Measurements from ENCODE around the gene RDH5.

RDH5 gene

GRCh38 chr12:55720071-55720564 lies at the start of gene RDH5:
Gene RDH5, plus strand, starts transcription at chr12:55720393. Its CDS starts 792 bp downstream, at chr12:55721185.
- no peak for DNase-seq (ENCODE audit: low read depth)

GRCh38 chr12:55671746-55672145 lies 48.4 kb upstream of the RDH5 start:
- DNase-seq (ENCODE audit: low read depth) = no peak

GRCh38 chr12:55673638-55674037 lies 46.6 kb upstream of the RDH5 start:
- no peak for DNase-seq (ENCODE audit: low read depth)

- DNase-seq (ENCODE audit: low read depth) = no peak
Observed at GRCh38 chr12:55675666-55676065, 44.5 kb upstream of the RDH5 start.

GRCh38 chr12:55676707-55677106 lies 43.5 kb upstream of the RDH5 start:
- DNase-seq (ENCODE audit: low read depth) = no peak

- no peak for DNase-seq (ENCODE audit: low read depth)
Observed at GRCh38 chr12:55679691-55680090, 40.5 kb upstream of the RDH5 start.

GRCh38 chr12:55681142-55682077 lies 38.8 kb upstream of the RDH5 start:
- no peak for DNase-seq (ENCODE audit: low read depth)

GRCh38 chr12:55682087-55682796 lies 38.0 kb upstream of the RDH5 start:
- DNase-seq (ENCODE audit: low read depth) = no peak

GRCh38 chr12:55683676-55684075 lies 36.5 kb upstream of the RDH5 start:
- no peak for DNase-seq (ENCODE audit: low read depth)

GRCh38 chr12:55684761-55685370 lies 35.3 kb upstream of the RDH5 start:
- DNase-seq (ENCODE audit: low read depth) = no peak

- no peak for DNase-seq (ENCODE audit: low read depth)
Observed at GRCh38 chr12:55685671-55686070, 34.5 kb upstream of the RDH5 start.

GRCh38 chr12:55686366-55687010 lies 33.7 kb upstream of the RDH5 start:
- DNase-seq (ENCODE audit: low read depth) = no peak

- DNase-seq (ENCODE audit: low read depth) = peak; percentile 37
Observed at GRCh38 chr12:55687746-55688145, 32.4 kb upstream of the RDH5 start.

GRCh38 chr12:55688716-55689655 lies 31.2 kb upstream of the RDH5 start:
- no peak for DNase-seq (ENCODE audit: low read depth)

- DNase-seq (ENCODE audit: low read depth) = no peak
Observed at GRCh38 chr12:55692631-55693322, 27.4 kb upstream of the RDH5 start.

- DNase-seq (ENCODE audit: low read depth) = no peak
Observed at GRCh38 chr12:55693323-55694187, 26.6 kb upstream of the RDH5 start.

- DNase-seq (ENCODE audit: low read depth) = no peak
Observed at GRCh38 chr12:55694188-55694515, 26.0 kb upstream of the RDH5 start.

GRCh38 chr12:55694651-55695050 lies 25.5 kb upstream of the RDH5 start:
- no peak for DNase-seq (ENCODE audit: low read depth)

GRCh38 chr12:55695349-55695748 lies 24.8 kb upstream of the RDH5 start:
- DNase-seq (ENCODE audit: low read depth) = no peak
